ENCODE measurements around the gene LRRC17. TPM values are rescaled to one million over a fixed set of nuclear protein-coding genes. Genes with fewer than 3 reads are reported as not detected.
A peak's percentile ranks its signal among the peaks of the same experiment; 100 is the strongest.
"Not testable (repeated sequence)": the region's sequence is repeated elsewhere in the genome, so short reads cannot be mapped to it uniquely, and the experiment has no call there.

The LRRC17 gene
- total and polyA plus RNA-seq, 9 of the 15 experiments (the other 6 are each of a cell fraction or from before 2014, with no cell fraction given) = 0.03 to 0.18 (median 0.12) TPM; not detected in 5

DNA sequence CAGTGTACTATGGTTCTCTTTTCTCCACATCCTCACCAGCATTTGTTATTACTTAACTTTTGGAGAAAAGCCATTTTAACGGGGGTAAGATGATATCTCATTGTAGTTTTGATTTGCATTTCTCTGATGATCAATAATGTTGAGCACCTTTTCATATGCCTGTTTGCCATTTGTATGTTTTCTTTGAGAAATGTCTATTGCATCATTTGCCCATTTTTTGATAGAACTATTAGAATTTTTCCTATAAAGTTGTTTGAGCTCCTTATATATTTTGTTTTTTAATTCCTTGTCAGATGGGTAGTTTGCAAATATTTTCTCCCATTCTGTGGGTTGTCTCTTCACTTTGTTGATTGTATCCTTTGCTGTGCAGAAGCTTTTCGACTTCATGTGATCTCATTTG lies 10.7 kb upstream of the LRRC17 start:
- H3K9me3 ChIP-seq (replicated peaks; ENCODE audit: control insufficient read depth, insufficient read depth, low read depth, low read length); H3K9ac ChIP-seq (ENCODE audit: insufficient read depth in 1 of 2, low read depth in 2 of 2, low read length in 2 of 2); H2AFZ ChIP-seq (ENCODE audit: low read depth, low read length); FAIRE-seq; in situ Hi-C loops (cut with MboI); POLR2A ChIA-PET; intact Hi-C loops (cut with micrococcal nuclease); ATAC-seq; H3K4me3 ChIP-seq; H3K27ac ChIP-seq (ENCODE audit: extremely low read depth, low read depth, low read length); H4K20me1 ChIP-seq (replicated peaks; ENCODE audit: control insufficient read depth, insufficient read depth, low read length); H3K4me2 ChIP-seq (ENCODE audit: insufficient read depth, low read length); DNase-seq (ENCODE audit: extremely low read depth in 1 of 4, low spot score in 3 of 4); CTCF ChIA-PET (ENCODE audit: low intra/inter-chr PET ratio); H3K9me1 ChIP-seq (ENCODE audit: control insufficient read depth, insufficient read depth, low read length); H3K79me2 ChIP-seq (ENCODE audit: control insufficient read depth, insufficient read depth, low read length); H3K4me1 ChIP-seq (replicated peaks in 1 of 2; ENCODE audit: control insufficient read depth in 2 of 2, insufficient read depth in 2 of 2, low read length in 2 of 2); H3K27me3 ChIP-seq (ENCODE audit: control insufficient read depth in 2 of 2, insufficient read depth in 2 of 2, low read length in 2 of 2); TF ChIP-seq CEBPG (CRISPR knock-in tag; IDR thresholded peaks at IDR 0.05): not testable (repeated sequence)
- TF ChIP-seq RBM25 (IDR thresholded peaks at IDR 0.05; ENCODE audit: low read depth, low read length, severe bottlenecking) (peak; percentile 9), CEBPG (tag; conservative IDR thresholded peaks at IDR 0.05 in 1 of 2, IDR thresholded peaks at IDR 0.05 in 1 of 2) (peak; percentile 56 to 77; a peak in 3 of 4 replicates), CEBPB (tag; IDR thresholded peaks at IDR 0.05) (peak; percentile 47)
- TF ChIP-seq, protein P1, sequence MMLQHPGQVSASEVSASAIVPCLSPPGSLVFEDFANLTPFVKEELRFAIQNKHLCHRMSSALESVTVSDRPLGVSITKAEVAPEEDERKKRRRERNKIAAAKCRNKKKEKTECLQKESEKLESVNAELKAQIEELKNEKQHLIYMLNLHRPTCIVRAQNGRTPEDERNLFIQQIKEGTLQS (IDR thresholded peaks at IDR 0.05) = peak; percentile 62
- TF ChIP-seq, protein P1 (CRISPR knock-in tag; conservative IDR thresholded peaks at IDR 0.05) = not testable (repeated sequence)
- BruUV-seq (replicated peaks) = TSS peak; percentile 51
- WGBS (ENCODE audit: insufficient coverage, low coverage, missing lambda C conversion rate) = 63% methylated on average over 2 of the region's 2 CpGs
- peaks cover 22% of the 10 kb centered on the region; the same call in 2 of the 3 replicates for H3K36me3 ChIP-seq (ENCODE audit: control insufficient read depth, insufficient read depth, low read length)
